ENCODE measurements around the gene MMP14.
"Not testable (repeated sequence)": the region's sequence is repeated elsewhere in the genome, so short reads cannot be mapped to it uniquely, and the experiment has no call there.

Gene MMP14

GRCh38 chr14:22814941-22815713 lies 21.3 kb upstream of the MMP14 start, which contains the start of gene SLC7A7:
SLC7A7 (minus strand) TSS chr14:22815435; CDS start chr14:22813398, 2,037 bp downstream.
- peak; percentile 78 for DNase-seq

GRCh38 chr14:22819151-22819988 lies 17.0 kb upstream of the MMP14 start:
- peak; percentile 71 for DNase-seq

- no peak for DNase-seq
These were observed 15.7 kb upstream of the MMP14 start for GRCh38 chr14:22820731-22821130.

GRCh38 chr14:22821193-22822015 lies 15.0 kb upstream of the MMP14 start:
- DNase-seq = no peak

GRCh38 chr14:22822016-22822570 lies 14.3 kb upstream of the MMP14 start:
- DNase-seq = no peak

GRCh38 chr14:22822571-22823098 lies 13.8 kb upstream of the MMP14 start:
- DNase-seq = peak; percentile 94

- peak; percentile 73 for DNase-seq
These were observed 11.6 kb upstream of the MMP14 start for GRCh38 chr14:22824711-22825359.

GRCh38 chr14:22829076-22829660 lies 7.2 kb upstream of the MMP14 start:
- DNase-seq = not testable (repeated sequence)

GRCh38 chr14:22829661-22830442 lies 6.5 kb upstream of the MMP14 start, which contains the start of gene MRPL52:
MRPL52 (plus strand) TSS chr14:22829887; CDS start chr14:22829913, 26 bp downstream.
- peak; percentile 95 for DNase-seq

GRCh38 chr14:22830443-22831010 lies 5.9 kb upstream of the MMP14 start:
- no peak for DNase-seq

- DNase-seq = no peak
These were observed 880 bp upstream of the MMP14 start for GRCh38 chr14:22835505-22835904.

- peak; percentile 81 for DNase-seq
These were observed 847 bp downstream of the MMP14 start for GRCh38 chr14:22837114-22837749.

- peak; percentile 60 for DNase-seq
These were observed 1.6 kb downstream of the MMP14 start for GRCh38 chr14:22837750-22838538.

- peak; percentile 77 for DNase-seq
These were observed 2.3 kb downstream of the MMP14 start for GRCh38 chr14:22838631-22839041.

GRCh38 chr14:22839159-22839779 lies 2.9 kb downstream of the MMP14 start:
- no peak for DNase-seq

- DNase-seq = no peak
These were observed 4.9 kb downstream of the MMP14 start for GRCh38 chr14:22841311-22841710.

- DNase-seq = no peak
These were observed 5.4 kb downstream of the MMP14 start for GRCh38 chr14:22841769-22842168.

Data from femur (tissue), 1 donor.